HEK293 (cell line): ENCODE results near the gene STING1.
"Not testable (repeated sequence)": the region's sequence is repeated elsewhere in the genome, so short reads cannot be mapped to it uniquely, and the experiment has no call there.

Experiments
- GLIS2 ChIP-seq: fragments of 450-650 bp; formaldehyde crosslinking; IDR thresholded peaks from 2 replicates; pipeline ENCODE4 v1.5.1; 2016; ENCODE audit warnings: missing biosample characterization, missing genetic modification characterization
- MEIS1 ChIP-seq: sonication (generic); formaldehyde crosslinking; IDR thresholded peaks from 2 replicates; pipeline ENCODE4 v1.8.1; 2022; ENCODE audit warnings: missing genetic modification reagents, mild to moderate bottlenecking, borderline replicate concordance
- SETDB1 ChIP-seq: IDR thresholded peaks from one replicate; pipeline ENCODE4 v1.6.1; 2017; ENCODE audit warnings: mild to moderate bottlenecking, low read length, moderate library complexity, mixed read lengths; ENCODE audit not compliant: insufficient read length
- SP2 ChIP-seq: fragments of 450-650 bp; formaldehyde crosslinking; IDR thresholded peaks from 2 replicates; pipeline ENCODE4 v1.5.1; 2016; ENCODE audit warnings: missing biosample characterization, missing genetic modification characterization
- YY1 ChIP-seq: fragments of 450-650 bp; formaldehyde crosslinking; IDR thresholded peaks from 2 replicates; pipeline ENCODE4 v1.5.1; 2018; ENCODE audit warnings: missing biosample characterization, missing genetic modification characterization
- YY2 ChIP-seq: fragments of 450-650 bp; formaldehyde crosslinking; IDR thresholded peaks from 2 replicates; pipeline ENCODE4 v1.5.1; 2016; ENCODE audit warnings: missing biosample characterization, missing genetic modification characterization
- ZNF121 ChIP-seq: fragments of 450-650 bp; formaldehyde crosslinking; IDR thresholded peaks from 2 replicates; pipeline ENCODE4 v1.5.1; 2016; ENCODE audit warnings: missing biosample characterization, missing genetic modification characterization
- ZNF335 ChIP-seq: fragments of 450-650 bp; formaldehyde crosslinking; conservative IDR thresholded peaks from 2 replicates; pipeline ENCODE4 v1.5.1; 2016; ENCODE audit warnings: missing biosample characterization, missing genetic modification characterization
- ZNF510 ChIP-seq: fragments of 450-650 bp; formaldehyde crosslinking; IDR thresholded peaks from 2 replicates; pipeline ENCODE4 v1.5.1; 2018; ENCODE audit warnings: mild to moderate bottlenecking, missing genetic modification characterization, missing biosample characterization; ENCODE audit not compliant: insufficient replicate concordance
- ZNF558 ChIP-seq: fragments of 450-650 bp; formaldehyde crosslinking; IDR thresholded peaks from 2 replicates; pipeline ENCODE4 v1.5.1; 2016; ENCODE audit warnings: missing biosample characterization, missing genetic modification characterization
- ZNF776 ChIP-seq: fragments of 450-650 bp; formaldehyde crosslinking; IDR thresholded peaks from 2 replicates; pipeline ENCODE4 v1.5.0; 2017; ENCODE audit warnings: missing biosample characterization, missing genetic modification characterization, borderline replicate concordance
- ZNF843 ChIP-seq: fragments of 450-650 bp; formaldehyde crosslinking; IDR thresholded peaks from 2 replicates; pipeline ENCODE4 v1.5.1; 2016; ENCODE audit warnings: missing biosample characterization, missing genetic modification characterization
- TF ChIP-seq, protein P1 (sequence below): fragments of 450-650 bp; formaldehyde crosslinking; IDR thresholded peaks from 2 replicates; pipeline ENCODE4 v1.5.1; 2016; ENCODE audit warnings: missing biosample characterization, missing genetic modification characterization
- TF ChIP-seq, protein P2 (sequence below): sonication (generic); formaldehyde crosslinking; IDR thresholded peaks from 2 replicates; pipeline ENCODE4 v1.8.1; 2022; ENCODE audit warnings: mild to moderate bottlenecking, moderate library complexity, missing genetic modification reagents

DNA sequence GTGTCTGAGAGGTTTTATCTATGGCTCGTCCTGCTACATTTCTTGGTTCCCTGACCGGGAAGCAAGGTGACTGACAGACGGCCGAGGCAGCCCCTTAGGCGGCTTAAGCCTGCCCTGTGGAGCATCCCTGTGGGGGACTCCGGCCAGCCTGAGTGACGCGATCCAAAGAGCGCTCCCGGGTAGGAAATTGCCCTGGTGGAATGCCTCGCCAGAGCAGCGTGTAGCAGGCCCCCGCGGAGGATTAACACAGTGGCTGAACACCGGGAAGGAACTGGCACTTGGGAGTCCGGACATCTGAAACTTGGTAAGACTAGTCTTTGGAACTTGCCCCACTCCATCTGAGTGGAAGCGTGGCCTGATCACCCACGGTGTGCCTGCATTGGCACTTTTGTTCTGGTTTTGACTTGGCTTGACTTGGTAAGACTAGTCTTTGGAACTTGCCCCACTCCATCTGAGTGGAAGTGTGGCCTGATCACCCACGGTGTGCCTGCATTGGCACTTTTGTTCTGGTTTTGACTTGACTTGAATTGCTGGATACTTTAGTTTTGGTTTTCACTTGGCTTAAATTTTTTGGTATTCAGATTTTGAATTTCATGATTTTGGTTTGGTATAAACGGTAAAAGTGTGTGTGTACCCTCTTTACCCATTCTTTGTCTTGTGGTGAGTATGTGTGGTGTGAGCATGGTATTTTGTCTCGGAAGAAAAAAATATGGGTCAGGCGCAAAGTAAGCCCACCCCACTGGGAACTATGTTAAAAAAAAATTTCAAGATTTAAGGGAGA lies 43.9 kb upstream of the STING1 start:
- not testable (repeated sequence) for TF ChIP-seq GLIS2; ZNF558; SP2 (tag by site-specific recombination); ZNF510 (tag by site-specific recombination); ZNF843 (tag by site-specific recombination); YY1 (tag by site-specific recombination); SETDB1; ZNF121; ZNF335 (tag by site-specific recombination); MEIS1 (CRISPR knock-in tag); YY2 (tag by site-specific recombination); ZNF776
- TF ChIP-seq, protein P1, sequence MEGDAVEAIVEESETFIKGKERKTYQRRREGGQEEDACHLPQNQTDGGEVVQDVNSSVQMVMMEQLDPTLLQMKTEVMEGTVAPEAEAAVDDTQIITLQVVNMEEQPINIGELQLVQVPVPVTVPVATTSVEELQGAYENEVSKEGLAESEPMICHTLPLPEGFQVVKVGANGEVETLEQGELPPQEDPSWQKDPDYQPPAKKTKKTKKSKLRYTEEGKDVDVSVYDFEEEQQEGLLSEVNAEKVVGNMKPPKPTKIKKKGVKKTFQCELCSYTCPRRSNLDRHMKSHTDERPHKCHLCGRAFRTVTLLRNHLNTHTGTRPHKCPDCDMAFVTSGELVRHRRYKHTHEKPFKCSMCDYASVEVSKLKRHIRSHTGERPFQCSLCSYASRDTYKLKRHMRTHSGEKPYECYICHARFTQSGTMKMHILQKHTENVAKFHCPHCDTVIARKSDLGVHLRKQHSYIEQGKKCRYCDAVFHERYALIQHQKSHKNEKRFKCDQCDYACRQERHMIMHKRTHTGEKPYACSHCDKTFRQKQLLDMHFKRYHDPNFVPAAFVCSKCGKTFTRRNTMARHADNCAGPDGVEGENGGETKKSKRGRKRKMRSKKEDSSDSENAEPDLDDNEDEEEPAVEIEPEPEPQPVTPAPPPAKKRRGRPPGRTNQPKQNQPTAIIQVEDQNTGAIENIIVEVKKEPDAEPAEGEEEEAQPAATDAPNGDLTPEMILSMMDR (tag by site-specific recombination): not testable (repeated sequence)
- TF ChIP-seq, protein P2, sequence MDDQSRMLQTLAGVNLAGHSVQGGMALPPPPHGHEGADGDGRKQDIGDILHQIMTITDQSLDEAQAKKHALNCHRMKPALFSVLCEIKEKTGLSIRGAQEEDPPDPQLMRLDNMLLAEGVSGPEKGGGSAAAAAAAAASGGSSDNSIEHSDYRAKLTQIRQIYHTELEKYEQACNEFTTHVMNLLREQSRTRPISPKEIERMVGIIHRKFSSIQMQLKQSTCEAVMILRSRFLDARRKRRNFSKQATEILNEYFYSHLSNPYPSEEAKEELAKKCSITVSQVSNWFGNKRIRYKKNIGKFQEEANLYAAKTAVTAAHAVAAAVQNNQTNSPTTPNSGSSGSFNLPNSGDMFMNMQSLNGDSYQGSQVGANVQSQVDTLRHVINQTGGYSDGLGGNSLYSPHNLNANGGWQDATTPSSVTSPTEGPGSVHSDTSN (CRISPR knock-in tag): not testable (repeated sequence)
